Activated effector memory CD4-positive, alpha-beta T cell treated with anti-CD3 and anti-CD28 coated beads, Interleukin-2, amount 50 U/mL, for 16 hours (primary cell): ENCODE results near the gene DNAJC10.

Experiments
- DNase-seq: peaks from one replicate; pipeline ENCODE4 v3.0.0-alpha.2; 2020

Gene DNAJC10

DNA sequence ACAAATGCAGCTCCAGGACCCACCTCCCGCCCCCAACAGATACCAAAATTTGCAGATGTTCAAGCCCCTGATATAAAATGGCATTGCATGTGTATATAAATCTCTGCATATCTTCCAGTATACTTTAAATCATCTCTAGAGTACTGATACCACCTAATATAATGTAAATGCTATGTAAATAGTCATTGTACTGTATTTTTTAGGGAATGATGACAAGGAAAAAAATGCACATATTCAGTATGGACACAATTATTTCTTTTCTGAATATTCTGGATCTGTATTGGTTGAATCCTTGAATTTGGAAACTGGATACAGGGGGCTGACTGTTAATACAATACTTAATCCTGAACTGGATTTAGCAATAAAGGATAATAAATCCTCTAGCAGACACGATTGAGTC lies 82.7 kb downstream of the DNAJC10 start:
- no peak for DNase-seq

DNA sequence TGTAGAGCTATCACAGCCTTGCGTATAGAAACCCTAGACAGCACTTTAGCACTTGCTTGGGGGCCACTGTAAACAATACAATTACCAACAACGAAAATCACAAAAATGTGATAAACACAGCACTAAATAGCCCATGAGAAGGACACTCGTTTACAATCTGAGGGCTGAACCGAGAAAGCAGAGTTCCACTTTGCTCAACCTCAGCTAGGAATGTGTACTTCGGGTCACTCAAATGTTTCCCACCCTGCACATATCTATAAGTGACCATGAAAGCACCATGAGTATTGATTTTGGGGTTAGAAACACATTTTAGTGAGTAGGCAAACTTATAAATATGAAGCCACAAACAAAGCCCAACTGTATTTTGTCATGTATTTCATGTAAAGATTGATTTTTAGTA lies 88.1 kb downstream of the DNAJC10 start:
- DNase-seq: no peak

DNA sequence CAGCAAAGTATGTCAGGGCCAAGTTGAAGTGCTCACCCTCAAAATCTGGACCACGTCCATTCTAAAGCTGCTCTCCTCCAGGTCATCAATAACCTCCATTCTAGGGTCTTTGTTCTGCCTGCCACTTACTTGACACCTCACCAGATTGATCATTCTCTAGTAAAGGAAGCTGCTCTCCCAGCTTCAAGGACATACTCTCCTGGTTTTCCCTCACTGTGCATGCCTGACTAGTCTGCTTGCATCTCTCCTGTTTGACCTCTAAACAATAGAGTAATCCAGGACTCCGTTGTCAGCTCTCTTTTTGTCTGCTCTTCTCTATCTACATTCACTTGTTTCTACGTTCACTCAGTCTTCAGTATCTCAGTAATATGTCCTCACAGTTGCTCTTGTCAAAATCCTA lies 91.3 kb downstream of the DNAJC10 start:
- no peak for DNase-seq

- DNase-seq: no peak
Observed at GRCh38 chr2:182810087-182810486, 94.0 kb downstream of the DNAJC10 start.

- no peak for DNase-seq
Observed at GRCh38 chr2:182814380-182814779, 98.3 kb downstream of the DNAJC10 start.

GRCh38 chr2:182814804-182815203 lies 98.7 kb downstream of the DNAJC10 start:
- no peak for DNase-seq

DNA sequence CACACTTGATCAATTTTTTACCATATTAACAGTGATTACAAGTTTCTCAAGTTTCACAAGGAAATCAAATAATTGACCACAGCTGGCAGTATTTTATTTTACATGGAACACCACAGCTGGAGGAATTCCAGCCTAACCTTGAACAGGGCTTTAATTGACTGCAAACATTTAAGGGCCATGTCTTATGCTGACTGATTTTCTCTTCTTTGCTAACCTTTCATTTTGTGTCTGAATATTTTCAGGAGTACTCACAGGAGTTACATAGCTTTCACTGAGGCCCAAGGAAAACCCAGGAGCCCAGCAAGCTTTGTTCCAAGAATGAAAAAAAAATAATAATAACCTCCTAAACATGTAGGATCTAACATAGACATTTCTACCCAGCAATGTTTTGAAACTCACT lies 100.8 kb downstream of the DNAJC10 start:
- DNase-seq: no peak

- DNase-seq: no peak
Observed at GRCh38 chr2:182817558-182817957, 101.5 kb downstream of the DNAJC10 start.

DNA sequence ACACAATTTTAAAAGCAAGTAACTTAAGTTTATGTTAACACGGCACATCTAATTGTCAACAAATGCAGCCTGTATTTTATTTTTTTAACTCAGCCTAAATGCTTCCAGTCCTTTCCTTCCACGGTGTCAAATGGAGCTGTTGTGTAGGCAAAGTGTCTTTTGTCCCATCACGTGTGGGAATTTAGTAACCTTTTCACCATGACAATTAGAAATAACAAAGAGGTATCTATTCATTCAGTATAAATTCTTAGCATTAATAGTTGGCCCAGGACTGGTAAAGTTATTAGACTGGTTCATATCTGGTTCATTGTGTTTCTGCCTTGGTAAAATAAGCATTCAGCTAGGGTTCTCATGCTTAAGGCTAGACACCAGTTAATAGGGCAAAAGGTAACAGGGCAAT lies 102.4 kb downstream of the DNAJC10 start:
- no peak for DNase-seq

DNA sequence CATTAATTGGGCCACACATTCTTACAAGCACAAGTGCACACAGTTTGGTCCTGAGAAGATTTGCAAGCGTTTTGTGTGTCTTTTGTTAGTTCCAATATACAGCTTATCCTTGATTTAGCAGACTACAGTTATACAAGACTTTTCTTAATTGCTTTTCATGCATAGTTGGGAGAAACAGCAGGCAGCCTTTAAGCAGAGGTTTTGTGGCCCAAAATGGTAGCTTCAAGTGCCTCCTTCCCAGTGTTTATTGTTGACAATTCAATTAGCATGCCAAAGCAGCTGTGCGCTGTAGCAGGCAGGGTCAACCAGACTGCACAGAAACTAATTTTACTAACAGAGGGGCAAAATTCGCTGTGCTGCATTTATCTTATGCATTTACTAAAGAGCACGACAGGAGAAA lies 102.9 kb downstream of the DNAJC10 start:
- DNase-seq: no peak

- DNase-seq: no peak
Observed at GRCh38 chr2:182819412-182819811, 103.4 kb downstream of the DNAJC10 start.

GRCh38 chr2:182821182-182821581 lies 105.1 kb downstream of the DNAJC10 start:
- DNase-seq: no peak

DNA sequence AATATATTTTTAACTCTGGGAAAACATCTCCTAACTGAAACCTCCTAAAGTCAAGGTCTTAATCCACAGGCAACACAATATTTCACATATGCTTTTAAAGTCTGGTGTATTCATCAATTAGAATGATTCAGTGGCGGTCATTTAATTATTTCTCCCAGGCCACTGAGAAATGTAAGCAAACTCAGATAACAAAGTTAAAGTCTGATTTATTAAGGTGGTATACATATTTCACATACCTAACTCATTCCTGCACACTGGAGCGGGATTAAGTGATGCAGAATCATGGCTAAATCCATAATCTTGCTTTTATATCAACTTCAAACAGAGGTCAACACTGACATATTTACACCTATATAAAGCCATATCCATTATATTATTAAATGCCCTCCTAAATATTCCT lies 106.7 kb downstream of the DNAJC10 start:
- no peak for DNase-seq

DNA sequence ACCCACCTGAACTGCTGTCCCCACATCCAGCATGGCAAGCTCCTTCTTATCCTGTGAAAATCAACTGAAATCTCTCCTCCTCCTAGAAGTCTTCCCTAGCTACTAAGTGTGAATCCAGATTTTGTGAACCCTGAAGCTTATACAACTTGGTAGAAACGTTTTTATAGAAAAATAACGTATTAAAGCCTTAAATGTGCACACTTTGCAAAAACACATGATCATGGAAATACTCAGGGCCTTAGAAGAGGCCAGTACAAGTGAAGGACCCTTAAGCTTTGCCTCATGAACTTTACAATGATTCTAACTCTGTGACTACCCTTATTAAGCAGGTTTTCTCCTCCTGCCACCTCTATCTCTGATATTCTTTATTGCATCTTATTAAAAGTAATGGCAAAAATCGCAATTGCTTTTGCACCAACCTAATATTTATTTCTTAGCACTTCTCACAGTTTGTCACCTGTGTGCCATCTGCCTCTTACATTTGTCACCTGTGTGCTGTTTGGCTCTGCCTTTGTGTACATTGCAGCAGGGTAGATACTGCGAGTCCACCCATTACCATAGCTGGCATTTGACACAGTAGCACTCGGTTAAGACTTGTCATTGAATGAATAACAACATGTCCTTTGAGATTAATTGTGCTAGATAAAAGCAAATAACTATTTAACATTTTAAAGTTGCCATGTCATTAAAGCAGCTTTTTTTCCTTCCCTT lies 108.2 kb downstream of the DNAJC10 start:
- DNase-seq: no peak

GRCh38 chr2:182824767-182825158 lies 108.7 kb downstream of the DNAJC10 start:
- no peak for DNase-seq

DNA sequence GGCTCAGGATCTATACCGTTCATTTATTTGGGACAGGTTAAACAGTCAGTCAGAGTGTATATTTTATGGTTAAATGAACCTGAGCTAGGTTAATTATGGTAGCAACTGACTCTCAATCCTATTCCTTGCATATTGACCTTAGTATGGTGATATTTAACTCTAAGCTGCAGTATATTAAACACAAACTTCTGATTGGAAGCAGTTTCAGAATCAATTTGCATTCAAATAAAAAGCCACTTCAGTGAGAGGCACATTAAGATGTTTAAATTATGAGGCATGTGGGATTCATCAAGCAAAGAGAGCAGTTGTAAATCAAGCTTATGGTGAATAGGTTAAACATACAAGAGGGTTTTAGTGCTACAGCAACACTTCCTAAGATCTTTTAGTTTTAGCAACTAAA lies 110.0 kb downstream of the DNAJC10 start:
- no peak for DNase-seq

DNA sequence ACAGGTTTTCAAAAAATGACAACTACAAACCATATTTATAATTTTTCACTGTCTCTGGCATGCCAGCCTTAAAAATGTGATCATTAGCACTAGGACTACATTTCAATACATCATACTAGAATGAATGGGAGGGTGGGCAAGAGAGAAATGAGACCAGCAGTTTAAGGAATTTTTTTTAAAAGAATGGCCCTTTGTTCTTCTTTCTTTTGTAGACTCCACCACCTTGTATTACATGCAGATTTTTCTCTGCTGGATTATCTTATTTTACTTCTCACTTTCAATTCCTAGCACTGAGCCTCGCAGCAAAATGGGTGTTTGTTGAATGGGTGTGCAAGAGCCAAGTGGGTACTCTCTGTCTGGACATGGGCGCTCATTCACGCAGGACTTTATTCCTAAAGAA lies 110.4 kb downstream of the DNAJC10 start:
- DNase-seq: no peak

- DNase-seq: no peak
Observed at GRCh38 chr2:182827182-182827879, 111.3 kb downstream of the DNAJC10 start.

DNA sequence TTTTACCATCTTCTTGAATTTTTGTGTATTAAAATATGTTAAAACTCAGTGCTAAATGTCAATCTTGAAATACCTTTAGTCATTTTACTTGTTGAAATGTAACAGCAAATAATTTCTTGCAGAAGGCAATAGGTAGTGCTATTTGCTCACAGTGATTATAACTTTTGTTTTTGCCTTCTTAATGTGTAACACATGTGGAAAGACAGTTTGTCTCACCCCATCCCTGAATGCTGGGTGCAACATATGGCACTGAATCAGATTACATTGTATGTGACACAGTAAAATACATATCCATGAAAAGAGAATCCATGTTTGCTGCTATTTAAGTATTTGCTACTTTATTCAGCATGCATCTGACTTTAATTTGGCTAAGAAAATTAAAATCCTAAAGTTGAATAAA lies 115.0 kb downstream of the DNAJC10 start:
- no peak for DNase-seq

DNA sequence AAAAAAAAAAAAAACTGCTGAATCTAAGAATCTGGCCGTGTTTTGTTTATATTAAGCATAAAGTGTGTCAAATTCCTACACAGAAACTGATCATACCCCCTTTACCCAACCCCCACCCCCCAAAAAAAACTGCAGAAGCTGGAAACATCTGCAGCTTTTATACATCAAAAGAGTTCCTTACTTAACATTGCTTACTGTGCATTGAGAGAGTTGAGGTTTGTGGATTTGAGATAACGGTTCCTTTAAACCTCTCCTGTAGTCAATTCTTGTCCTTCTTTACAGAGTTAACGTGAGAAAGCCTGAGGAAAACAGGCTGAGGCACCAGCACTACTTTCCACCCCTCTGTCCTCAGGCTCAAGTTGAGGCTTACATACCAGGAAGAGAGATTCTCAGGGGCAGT lies 115.9 kb downstream of the DNAJC10 start:
- DNase-seq: no peak

DNA sequence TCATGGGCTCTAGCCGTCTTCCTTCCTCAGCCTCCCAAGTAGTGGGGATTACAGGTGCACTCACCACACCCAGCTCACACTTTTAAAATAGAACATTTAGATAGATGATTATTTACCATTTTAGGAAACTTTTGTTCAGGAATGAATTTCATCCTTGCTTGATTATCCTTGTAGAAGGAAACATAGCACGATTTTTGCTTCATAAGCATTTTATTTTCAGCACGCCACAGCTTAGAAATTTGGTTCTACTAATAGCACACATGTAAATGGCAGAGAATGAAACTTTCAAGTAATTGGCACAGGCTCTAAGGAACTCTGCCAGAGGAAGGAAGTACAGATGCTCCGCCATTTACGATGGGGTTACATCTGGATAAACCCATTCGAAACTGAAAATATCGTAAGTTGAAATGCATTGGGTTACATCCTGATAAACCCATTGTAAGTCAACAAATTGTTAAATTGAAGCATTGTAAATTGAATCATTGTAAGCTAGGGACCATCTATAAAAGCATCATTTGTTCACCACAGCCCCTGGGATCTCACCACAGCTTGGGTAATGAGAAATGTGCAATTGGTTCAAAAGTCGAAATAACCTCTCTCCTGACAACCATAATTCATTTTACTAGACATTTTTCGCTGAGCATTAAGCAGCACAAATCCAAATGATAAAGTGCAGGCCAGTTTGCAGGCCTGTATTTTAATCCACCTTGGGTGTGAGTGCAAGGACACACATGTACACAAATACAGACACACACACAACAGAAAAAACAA lies 117.2 kb downstream of the DNAJC10 start:
- DNase-seq: no peak

- no peak for DNase-seq
Observed at GRCh38 chr2:182834293-182834692, 118.2 kb downstream of the DNAJC10 start.

- no peak for DNase-seq
Observed at GRCh38 chr2:182836451-182836850, 120.4 kb downstream of the DNAJC10 start.
